Jurkat, Clone E6-1 (cell line): Measurements from ENCODE around the gene FUOM.
A peak's percentile ranks its signal among the peaks of the same experiment; 100 is the strongest.
"Not testable (repeated sequence)": the region's sequence is repeated elsewhere in the genome, so short reads cannot be mapped to it uniquely, and the experiment has no call there.

Experiments
- DNase-seq: peaks from one replicate; pipeline ENCODE4 v3.0.0-alpha.2; 2011; ENCODE audit warnings: low read depth, low spot score
- H3K4me3 ChIP-seq: 2 replicates; pipeline ENCODE4 v1.5.1; 2011; ENCODE audit warnings: mild to moderate bottlenecking, low read length, control low read depth, moderate library complexity

FUOM gene

DNA sequence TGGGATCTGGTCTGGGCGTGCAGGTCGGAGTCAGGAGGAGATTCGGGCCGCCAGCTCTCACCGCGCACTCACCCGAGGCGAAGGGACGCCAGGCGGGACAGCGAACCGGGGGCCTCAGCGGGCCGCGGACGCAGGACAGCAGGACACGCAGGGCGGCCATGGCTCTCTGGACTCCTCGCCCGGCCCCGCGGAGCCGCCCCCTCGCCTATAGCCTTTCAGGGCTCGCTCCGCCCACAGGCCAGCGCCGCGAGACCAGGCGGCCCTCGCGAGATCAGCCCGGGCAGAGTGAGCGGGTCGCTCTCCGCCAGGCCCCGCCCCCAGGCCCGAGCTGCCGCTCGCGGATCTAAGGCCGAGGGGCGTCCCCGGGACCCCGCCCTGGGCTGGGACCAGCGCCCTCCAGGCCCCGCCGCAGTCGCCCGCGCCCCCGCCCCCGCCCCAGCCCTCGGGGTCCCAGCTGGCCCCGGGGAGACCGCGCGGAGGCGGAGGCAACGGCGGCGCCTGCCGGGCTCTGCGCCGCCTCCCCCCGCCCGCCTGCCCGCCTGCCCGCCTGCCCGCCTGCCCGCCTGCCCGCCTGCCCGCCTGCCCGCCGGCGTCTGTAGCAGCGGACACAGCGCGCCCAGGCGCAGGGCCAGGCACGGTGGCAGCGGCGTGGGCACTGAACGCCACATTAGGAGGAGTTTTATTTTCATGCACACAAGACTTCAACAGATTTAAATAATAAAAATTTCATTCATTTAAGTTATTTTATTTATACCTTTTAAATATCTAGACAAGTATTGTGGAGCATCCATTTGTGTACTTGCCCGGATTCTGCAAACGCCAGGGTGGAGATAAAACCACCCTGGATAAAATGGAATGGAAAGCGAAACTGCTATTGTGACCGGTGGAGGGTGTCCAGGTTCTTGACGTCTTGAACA, 15.6 kb upstream of the FUOM start, which contains the start of gene ECHS1:
Gene ECHS1 (minus strand): TSS at position 181 of the 917 bp plus-strand sequence. CDS start 21 bp downstream, at position 160.
- H3K4me3 ChIP-seq = peak within 1 kb of the TSS; percentile 68
- DNase-seq = peak; percentile 74

DNA sequence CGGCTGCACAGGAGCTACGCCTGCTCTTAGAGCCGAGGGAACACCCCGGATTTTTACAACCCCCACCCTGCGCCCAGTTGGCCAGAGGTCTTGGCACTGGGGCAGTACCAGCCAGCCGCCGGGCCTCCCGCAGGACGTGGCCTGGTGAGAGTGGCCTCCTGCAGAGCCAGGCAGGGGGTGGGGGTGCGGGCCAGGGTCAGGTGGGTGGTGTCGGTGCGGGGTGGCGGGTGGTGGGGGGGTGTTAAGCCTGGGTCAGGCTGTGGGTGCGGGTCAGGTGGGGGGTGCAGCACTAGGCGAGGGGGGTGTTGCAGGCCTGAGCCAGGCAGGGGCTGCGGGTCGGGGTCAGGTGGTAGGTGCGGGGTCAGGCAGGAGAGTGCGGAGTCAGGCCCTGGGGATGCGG, 14.7 kb upstream of the FUOM start:
- no peak for DNase-seq
- H3K4me3 ChIP-seq = peak overlapping the region; percentile 68

DNA sequence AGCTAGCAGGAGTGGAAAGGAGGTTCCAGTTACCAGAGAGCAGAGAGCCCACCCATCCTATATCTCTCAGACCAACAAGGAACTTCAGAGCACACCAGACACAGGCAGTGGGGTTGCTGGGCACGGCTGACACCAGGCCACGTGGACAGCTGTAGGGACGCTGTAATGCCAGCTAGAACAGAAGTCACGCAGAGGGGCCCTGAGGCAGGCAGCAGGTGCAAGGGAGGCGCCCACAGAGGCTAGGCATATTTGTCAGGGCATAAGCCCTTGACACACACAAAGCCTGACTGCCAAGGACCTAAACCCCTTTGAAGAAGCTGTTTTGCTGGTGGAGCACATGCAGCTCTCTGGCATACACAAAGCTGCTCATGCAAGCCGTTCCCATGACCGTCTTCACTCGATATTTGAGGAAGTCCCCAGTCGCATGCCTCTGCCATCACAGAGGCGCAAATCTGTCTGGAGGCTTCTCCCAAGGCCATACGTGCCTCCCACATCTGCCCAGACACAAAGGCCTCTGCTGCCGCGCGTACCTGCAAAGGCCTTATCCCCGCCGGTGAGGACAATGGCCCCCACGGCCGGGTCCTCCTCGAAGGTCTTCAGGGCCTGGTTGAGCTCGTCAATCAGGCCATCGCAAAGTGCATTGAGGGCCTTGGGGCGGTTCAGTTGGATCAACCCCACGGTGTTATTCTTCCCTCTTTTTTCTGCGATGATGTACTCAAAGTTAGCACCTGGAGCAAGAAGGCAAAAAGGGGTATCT, 12.4 kb upstream of the FUOM start:
- no peak for DNase-seq

GRCh38 chr10:133368153-133368552, 10.3 kb upstream of the FUOM start:
- no peak for DNase-seq
- no peak overlapping the region for H3K4me3 ChIP-seq

More for the DNA sequence above, 12.4 kb upstream of the FUOM start:
- no peak overlapping the region for H3K4me3 ChIP-seq

- H3K4me3 ChIP-seq, DNase-seq: not testable (repeated sequence)
Measured at GRCh38 chr10:133367461-133367860, 9.6 kb upstream of the FUOM start.

GRCh38 chr10:133366751-133367150, 8.9 kb upstream of the FUOM start:
- no peak for DNase-seq
- H3K4me3 ChIP-seq = no peak overlapping the region

GRCh38 chr10:133366130-133366478, 8.3 kb upstream of the FUOM start:
- no peak overlapping the region for H3K4me3 ChIP-seq
- DNase-seq = no peak

GRCh38 chr10:133365461-133366129, 7.8 kb upstream of the FUOM start:
- no peak for DNase-seq

GRCh38 chr10:133364645-133365431, 7.0 kb upstream of the FUOM start:
- no peak overlapping the region for H3K4me3 ChIP-seq
- DNase-seq = no peak

More at GRCh38 chr10:133365461-133366129, 7.8 kb upstream of the FUOM start:
- no peak overlapping the region for H3K4me3 ChIP-seq

GRCh38 chr10:133362846-133363245, 5.0 kb upstream of the FUOM start:
- no peak for DNase-seq

GRCh38 chr10:133361773-133362441, 4.1 kb upstream of the FUOM start:
- no peak overlapping the region for H3K4me3 ChIP-seq
- DNase-seq = no peak

More at GRCh38 chr10:133362846-133363245, 5.0 kb upstream of the FUOM start:
- H3K4me3 ChIP-seq = no peak overlapping the region

GRCh38 chr10:133361227-133361626, 3.4 kb upstream of the FUOM start:
- no peak for DNase-seq
- H3K4me3 ChIP-seq = no peak overlapping the region

GRCh38 chr10:133359972-133360610, 2.3 kb upstream of the FUOM start:
- H3K4me3 ChIP-seq = no peak overlapping the region
- DNase-seq = no peak

GRCh38 chr10:133359554-133359971, 1.7 kb upstream of the FUOM start:
- no peak for DNase-seq
- no peak overlapping the region for H3K4me3 ChIP-seq

GRCh38 chr10:133358925-133359310, 1.1 kb upstream of the FUOM start:
- H3K4me3 ChIP-seq = no peak overlapping the region
- no peak for DNase-seq

GRCh38 chr10:133358162-133358924, 524 bp upstream of the FUOM start:
- no peak for DNase-seq
- H3K4me3 ChIP-seq = no peak overlapping the region
